NCI-H1092 treated with DMSO at 0.1 percent for 48 hours (cell line): ENCODE measurements around the gene SORCS2.

Experiments used
- DNase-seq: peaks from one replicate; lab custom pipeline; 2025; lab: John Stamatoyannopoulos, UW

SORCS2 gene

GRCh38 chr4:7474320-7474719, 282.0 kb downstream of the SORCS2 start:
- DNase-seq: no peak

DNA sequence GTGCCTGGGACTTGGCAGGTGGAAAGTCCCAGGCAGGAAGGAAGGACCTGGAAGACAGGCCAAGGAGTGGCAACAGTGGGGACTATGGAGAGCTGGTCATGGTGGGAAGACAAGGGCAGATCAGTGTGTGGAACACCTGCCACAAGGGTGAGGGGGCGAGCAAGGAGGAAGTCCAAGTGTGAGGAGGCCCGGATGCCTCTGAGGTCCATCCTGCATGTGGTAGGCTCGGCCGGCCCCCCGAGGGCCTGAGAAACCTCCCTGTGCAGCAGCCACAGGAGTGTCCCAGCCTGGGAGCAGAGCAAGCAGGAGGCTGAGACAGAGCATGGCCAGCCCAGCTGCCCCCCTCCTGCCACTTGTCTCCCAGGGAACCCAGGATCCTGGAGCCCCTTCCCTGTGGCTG, 282.9 kb downstream of the SORCS2 start:
- no peak for DNase-seq

GRCh38 chr4:7476820-7477219, 284.5 kb downstream of the SORCS2 start:
- DNase-seq: no peak

- no peak for DNase-seq
Observed at GRCh38 chr4:7477695-7478094, 285.4 kb downstream of the SORCS2 start.

DNA sequence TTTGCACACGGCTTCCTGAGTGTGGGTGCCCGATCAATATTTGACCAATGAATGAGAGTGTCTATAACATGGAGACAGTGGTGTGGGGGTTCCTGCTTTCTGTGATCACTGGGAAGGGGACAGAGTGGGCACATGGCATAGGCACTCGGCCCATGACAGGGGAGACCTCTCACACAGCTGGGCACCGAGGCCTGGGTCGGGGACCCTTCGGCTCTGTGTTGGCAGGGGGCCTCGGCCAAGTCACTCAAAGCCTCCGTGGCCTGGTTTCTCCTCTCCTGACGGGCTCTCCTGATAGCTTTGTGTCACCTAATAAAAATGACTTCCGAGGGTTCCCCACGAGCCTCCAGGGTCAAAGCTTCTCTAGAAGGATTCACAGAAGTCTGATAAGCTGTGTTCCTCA, 286.3 kb downstream of the SORCS2 start:
- DNase-seq: no peak

- DNase-seq: no peak
Observed at GRCh38 chr4:7480423-7480822, 288.1 kb downstream of the SORCS2 start.

DNA sequence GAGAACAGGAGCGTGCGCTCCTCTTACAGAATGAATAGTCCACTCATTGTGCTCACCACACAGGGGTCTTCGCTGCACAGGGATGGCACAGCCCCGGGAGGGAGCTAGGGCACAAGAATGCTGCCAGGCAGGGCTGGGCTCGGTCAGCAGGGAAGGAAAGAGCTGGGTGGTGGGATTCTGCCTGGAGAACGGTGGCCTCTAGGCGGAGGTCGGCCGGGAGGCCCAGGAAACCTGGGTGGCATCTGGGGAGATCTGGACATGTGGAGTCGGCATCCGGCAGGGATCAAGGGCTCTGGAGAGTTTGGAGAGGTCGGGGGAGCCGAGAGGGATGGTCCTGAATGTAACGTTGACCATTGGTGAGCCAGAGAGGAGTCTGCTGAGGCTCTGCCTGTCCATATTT, 288.9 kb downstream of the SORCS2 start:
- DNase-seq: no peak

- no peak for DNase-seq
Observed at GRCh38 chr4:7485096-7485495, 292.8 kb downstream of the SORCS2 start.

DNA sequence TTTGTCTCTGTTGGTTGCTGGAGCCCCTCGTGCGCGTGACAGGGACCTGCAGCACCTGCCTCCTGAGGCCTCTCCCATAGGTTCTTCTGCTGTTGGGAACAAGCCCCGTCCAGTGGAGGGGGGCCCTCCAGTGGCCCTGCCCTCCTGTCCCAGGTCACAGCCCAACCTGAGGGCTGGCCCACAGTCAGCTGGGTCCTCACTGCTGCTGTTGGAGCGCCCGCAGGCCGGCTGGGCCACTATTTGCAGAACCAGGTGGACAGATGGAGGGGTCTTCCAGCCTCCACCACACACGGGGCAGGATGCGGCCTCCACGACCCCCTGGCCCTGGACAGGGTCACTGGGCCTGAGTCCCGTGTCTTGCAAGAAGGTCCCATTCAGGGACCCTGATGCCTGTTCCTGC, 293.8 kb downstream of the SORCS2 start:
- DNase-seq: no peak

- DNase-seq: peak; percentile 22
Observed at GRCh38 chr4:7487502-7487901, 295.2 kb downstream of the SORCS2 start.

GRCh38 chr4:7487998-7488671, 295.8 kb downstream of the SORCS2 start:
- no peak for DNase-seq

GRCh38 chr4:7491915-7492314, 299.6 kb downstream of the SORCS2 start:
- no peak for DNase-seq

- DNase-seq: peak; percentile 26
Observed at GRCh38 chr4:7498446-7499200, 306.3 kb downstream of the SORCS2 start.

DNA sequence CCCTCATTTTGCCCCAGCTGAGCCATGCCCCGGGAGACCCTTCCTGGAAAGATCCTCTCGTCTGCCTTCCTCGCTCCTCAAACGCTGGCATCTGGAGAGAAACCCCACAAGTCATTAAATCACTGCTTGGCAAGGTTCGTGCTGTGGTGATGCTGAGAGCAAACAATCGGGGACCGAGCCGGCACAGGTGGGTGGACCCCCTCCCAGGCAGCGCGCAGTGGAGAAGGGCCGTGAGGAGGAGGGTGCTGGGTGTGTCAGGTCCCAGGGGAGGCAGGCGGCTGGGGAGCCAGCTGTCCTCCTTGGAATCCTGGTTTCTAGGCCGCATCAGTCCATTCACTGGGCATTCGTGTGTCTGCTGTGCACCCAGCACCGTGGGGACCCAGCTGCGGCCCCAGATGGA, 307.3 kb downstream of the SORCS2 start:
- peak; percentile 59 for DNase-seq

- DNase-seq: no peak
Observed at GRCh38 chr4:7500404-7500803, 308.1 kb downstream of the SORCS2 start.

DNA sequence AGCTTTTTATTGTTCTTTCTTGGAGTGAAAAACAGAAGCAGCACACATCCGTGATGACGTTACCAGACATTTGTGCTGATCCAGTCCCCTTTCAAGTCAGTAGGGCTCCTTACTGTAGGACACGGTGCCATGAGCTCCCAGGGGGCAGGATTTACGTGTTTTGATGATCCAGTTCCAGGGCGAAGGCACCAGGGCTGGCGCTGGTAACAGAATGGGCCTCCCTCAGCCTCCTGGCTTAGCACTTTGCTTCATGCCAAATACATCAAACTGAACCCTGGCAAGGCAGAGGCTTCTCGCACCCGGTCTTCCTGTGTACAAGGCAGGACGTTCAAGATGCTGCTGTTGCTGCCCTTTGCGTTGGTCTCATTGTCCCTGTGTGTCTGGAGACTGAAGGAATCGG, 309.0 kb downstream of the SORCS2 start:
- DNase-seq: no peak

DNA sequence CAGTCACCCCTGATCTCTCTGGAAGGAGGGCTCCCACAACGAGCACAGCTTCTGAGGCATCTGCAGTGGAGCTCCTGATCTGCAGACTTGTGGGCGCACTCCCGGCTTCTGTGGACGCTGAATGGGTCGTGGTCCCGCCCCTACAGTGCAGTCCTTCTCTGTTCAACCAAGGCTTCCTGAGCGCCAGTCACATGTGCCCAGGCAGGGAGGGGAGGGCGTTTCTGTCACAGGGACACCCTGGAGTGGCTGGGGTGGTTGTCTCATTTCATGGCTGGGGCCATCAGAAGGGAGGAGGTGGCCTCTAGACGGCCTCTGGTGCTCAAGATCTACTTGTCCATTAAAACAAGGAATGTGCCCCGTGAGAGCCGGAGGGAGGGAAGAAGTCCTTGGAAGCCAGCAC, 309.5 kb downstream of the SORCS2 start:
- DNase-seq: no peak

GRCh38 chr4:7503559-7504249, 311.4 kb downstream of the SORCS2 start:
- DNase-seq: peak; percentile 37

DNA sequence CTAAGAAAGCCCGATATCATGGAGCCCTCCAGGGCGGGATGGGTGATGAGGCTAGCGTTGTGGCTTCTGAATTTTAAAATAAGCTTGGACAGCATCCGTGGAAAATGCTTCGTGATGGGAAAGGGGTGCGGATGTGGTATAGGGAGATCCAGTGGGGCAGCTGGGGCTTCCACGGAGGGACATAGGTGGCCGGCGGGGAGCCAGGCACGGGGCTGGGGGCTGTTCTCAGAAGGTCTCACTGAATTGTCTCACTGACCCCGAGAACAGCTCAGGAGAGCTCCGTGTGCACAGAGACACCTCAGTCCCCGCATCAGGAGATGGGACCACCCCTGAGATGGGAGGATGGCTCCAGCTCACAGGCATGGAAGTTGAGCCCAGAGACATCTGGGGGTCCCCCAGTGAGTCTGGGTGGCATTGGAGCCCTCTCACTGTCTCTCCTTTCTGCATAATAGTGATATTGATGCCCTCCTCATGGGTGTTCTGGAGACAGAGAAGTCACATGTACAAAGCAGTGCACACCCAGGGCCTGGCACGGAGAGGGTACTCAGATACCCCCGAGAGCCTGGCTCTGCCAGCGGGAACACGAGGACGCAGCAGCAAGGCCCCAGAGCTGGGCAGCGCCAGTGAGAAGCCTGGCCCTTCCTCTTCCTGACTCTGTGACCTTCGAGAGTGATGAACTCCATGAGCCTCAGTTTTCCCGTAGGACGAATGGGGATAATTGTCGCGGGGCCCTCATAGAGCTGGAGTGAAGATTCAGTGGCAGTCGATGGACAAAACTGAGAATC, 313.0 kb downstream of the SORCS2 start:
- DNase-seq: no peak

DNA sequence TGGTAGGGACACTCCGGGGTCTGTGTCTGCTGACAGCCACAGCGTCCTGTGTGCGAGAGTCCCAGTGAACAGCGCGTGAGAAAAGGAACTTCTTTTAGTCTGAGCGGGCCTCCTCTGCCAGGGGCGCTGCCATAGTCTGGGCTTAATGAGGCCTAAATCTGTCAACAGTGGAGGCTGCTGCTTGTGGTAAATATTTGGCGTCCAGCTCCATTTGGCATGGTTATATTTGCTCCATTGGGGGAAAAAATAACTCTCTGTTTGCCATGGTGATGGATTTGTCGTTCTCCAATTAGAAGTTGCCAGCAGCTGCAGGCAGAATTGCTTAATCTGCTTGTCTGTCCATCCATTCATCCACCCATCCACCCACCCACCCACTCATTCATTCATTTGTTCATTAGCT, 313.8 kb downstream of the SORCS2 start:
- peak; percentile 6 for DNase-seq

- no peak for DNase-seq
Observed at GRCh38 chr4:7506572-7506971, 314.2 kb downstream of the SORCS2 start.

GRCh38 chr4:7507381-7507780, 315.0 kb downstream of the SORCS2 start:
- DNase-seq: no peak
